GM19452 (cell line): ENCODE data around the gene CAB39L.
"Not testable (repeated sequence)": the region's sequence is repeated elsewhere in the genome, so short reads cannot be mapped to it uniquely, and the experiment has no call there.

Experiments
- ATAC-seq: cut with Tn5 transposase; IDR thresholded peaks from one replicate; pipeline ENCODE4 v1.9.1; 2021; ENCODE audit not compliant: unreplicated experiment

Gene CAB39L

DNA sequence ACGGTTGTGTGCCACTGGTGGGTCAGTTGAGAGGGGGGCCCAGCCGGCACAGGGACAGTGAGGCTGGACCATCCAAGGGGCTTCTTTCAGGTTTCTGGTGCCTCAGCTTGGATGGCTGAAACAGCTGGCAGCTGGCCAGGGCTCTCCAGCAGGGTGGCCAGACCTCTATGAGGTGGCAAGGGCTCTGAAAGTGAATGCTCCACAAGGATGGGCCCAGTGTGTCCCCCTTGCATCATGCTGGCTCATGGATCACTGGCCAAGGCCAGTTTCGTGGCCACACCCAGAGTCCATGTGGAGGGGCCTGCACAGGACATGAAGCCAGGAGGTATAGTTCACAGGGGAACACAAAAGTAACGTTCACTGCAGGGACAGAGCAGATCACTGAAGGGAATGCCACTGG, 146.5 kb downstream of the CAB39L start:
- ATAC-seq: no peak

DNA sequence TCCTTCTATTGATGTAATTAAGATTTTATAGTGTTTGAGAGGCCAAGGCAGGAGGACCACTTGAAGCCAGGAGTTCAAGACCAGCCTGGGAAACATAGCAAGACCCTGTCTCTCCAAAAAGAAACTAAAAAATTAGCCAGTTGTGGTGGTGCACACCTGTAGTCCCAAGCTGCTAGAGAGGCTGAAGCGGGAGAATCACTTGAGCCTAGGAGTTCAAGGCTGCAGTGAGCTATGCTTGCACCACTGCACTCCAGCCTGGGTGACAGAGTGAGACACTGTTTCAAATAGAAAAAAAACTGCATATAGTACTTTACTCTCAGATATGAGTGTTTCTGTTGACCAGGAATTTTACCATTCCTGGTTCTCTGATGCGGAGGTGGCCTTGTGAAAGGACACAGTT, 147.2 kb downstream of the CAB39L start:
- ATAC-seq: no peak

- no peak for ATAC-seq
These were observed 148.6 kb downstream of the CAB39L start for GRCh38 chr13:49295244-49295643.

DNA sequence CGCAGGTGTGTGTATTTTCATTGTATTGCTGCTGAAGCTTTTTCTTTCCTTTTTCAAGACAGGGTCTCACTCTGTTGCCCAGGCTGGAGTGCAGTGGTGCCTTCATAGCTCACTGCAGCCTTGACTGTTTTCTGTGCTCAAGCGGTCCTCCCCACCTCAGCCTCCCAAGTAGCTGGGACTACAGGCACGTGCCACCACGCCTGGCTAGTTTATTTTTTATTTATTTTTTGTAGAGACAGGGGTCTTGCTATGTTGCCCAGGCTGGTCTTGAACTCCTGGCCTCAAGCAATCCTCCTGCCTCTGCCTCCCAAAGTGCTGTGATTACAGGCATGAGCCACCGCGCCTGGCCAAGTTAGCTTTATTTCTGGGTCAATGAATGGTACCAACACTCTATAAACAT, 149.1 kb downstream of the CAB39L start:
- not testable (repeated sequence) for ATAC-seq

DNA sequence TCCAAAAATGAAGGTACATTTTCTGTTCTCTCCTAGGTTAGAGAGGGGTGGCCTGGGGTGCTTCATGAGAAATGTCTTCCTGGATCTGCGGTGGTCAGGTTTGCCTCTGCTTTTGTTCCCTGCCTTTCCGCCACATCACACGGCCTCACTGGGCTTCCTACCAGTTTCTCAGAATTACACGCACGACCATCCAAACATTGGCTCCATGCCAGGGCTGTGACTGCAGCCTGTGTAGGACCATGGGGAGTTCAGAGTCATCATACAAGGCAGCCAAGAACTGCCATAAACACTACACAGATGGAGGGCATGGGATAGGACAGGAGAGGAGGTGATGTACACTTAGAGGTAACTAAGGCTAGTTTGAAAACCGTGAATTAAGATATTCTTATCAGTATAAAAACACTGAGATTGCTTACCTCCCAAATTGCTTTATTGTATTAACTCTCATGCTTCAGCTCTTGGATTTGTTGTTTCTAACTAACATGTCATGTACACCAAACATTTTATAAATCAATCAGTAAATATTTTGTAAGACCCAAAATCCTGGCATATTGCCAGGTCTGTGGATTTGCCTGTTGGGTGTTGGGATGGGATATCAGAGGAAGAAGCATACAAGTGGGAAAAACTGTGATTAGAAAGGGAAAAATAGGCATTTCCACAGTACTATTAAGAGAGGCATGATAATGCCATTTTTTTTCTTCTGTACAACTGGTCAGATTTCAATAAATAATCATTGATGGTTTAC, 150.9 kb downstream of the CAB39L start:
- no peak for ATAC-seq

DNA sequence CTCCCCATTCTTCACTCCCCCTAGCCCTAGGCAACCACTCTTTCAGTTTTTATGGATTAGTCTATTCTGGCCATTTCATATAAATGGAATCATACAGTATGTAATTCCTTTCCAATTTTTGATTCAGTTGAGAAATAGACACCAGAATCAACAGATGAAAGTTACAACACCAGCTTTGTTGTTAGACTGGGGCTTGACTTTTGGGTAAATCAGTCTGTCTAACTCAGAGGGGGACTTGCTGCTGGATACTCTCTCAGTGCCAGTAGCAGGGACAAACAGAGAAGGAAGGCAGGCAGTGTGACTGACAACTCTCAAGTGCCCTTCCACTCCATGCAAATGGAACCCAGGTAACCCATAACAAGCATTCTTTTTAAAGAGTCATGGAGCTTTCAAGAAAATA, 155.4 kb downstream of the CAB39L start:
- no peak for ATAC-seq

GRCh38 chr13:49287995-49288394, 155.9 kb downstream of the CAB39L start:
- no peak for ATAC-seq

- no peak for ATAC-seq
These were observed 164.0 kb downstream of the CAB39L start for GRCh38 chr13:49279885-49280284.

DNA sequence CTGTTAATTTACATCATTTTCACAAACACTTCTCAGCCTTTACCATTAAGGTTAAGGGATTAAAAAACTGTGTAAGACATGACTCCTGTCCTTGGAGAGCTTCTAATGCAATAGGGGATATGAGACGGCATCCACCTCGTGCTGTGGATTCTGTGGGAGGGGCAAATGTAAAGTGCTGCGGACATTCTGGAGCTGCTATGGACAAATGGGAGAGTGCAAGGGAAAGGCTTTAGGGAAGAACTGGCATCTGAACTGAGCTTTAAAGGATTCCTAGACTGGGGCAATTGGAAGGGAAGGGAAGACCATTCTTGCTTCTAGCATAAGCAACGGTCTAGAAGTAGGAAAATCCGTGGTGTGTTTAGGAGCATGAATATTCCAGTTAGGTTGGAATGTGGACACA, 164.8 kb downstream of the CAB39L start:
- ATAC-seq: no peak

GRCh38 chr13:49278211-49278610, 165.7 kb downstream of the CAB39L start:
- ATAC-seq: no peak

DNA sequence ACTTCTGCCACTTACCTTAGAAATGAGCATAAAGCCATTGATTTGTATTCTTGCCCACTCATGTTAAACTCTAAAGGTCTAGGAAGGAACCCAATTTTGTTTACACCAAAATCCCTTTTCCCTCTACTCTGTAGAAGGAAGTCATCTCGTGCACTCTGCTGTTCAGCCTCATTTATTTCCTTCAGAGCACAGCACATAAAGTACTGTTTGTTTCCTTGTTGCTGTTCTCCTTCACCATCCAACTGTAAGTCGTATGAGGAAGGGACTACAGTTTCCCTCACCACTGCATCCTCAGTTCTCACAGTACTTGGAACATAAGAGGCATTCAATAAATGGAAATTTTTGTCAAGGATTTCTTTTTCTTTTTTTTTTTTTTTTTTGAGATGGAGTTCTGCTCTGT, 171.6 kb downstream of the CAB39L start:
- no peak for ATAC-seq

GRCh38 chr13:49271264-49271663, 172.6 kb downstream of the CAB39L start:
- no peak for ATAC-seq

GRCh38 chr13:49265822-49266221, 178.0 kb downstream of the CAB39L start:
- ATAC-seq: no peak

- no peak for ATAC-seq
These were observed 181.2 kb downstream of the CAB39L start for GRCh38 chr13:49262634-49263033.

DNA sequence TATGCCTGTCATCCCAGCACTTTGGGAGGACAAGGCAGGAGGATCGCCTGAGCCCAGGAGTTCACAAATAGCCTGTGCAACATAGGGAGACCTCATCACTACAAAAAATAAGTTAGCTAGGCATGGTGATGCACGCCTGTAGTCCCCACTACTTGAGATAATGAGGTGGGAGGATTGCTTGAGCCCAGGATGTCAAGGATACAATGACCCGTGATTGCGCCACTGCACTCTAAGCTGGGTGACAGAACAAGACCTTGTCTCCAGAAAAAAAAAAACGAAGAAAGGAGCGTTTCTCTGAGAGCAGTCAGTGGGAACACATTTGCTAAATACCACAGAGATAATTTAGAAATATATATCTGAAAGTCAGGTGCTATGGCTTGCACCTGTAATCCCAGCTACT, 184.3 kb downstream of the CAB39L start:
- ATAC-seq: no peak
